HuH-7 (cell line): ENCODE measurements around the gene ABAT.
"Not testable (repeated sequence)": the region's sequence is repeated elsewhere in the genome, so short reads cannot be mapped to it uniquely, and the experiment has no call there.

Source experiments
- DNase-seq: peaks from one replicate; pipeline ENCODE4 v3.0.0; 2011; ENCODE audit warnings: low spot score

ABAT gene

DNA sequence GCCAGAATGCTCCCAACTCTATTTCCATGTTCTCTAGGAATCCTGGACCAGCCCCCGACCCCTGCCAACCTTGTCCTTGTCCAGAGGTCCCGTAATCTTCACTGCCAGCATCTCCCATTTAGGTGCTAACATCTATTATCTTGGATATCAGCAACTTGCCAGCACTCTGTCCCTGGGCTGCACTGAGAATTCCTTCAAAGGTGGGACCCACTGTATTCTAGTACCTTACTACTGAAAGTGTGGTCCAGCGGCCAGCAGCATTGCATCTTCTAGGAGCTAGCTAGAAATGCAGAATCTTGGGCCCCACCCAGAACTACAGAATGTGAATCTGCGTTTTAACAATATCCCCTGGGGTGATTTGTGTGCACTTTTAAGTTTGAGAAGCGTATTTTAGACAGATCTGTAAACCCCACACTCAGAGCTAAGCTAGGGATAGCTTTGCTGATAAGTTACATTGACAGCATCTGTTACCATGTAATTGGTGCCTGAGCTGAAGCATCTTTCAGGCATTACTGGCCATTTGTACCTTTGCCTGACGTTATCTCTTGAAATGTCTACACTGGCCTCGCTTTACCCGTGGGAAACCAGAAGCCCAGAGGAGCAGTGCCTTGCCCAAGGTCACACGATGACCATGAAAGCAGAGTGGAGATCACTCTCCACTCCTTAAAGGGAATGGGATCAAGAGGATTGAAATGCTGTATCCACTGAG lies 8.3 kb downstream of the ABAT start:
- DNase-seq = no peak

DNA sequence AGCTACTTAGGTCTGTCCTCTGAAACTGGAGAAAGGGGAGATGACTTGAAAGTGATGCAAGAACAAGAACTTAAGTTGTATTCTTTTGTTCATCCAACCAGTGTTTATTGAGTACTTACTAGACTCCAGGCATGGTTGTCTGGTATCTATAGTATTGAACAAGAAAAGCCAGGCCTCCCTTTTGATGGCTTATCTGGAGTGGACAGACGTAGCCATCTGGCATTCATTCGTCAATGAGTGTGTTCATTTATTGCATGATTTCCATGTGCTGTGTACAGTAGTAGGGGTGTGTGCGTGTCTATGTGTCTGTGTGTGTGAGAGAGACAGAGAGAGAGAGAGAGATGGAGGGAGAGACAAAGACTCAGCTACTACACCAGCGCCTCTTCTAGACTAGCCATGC lies 9.2 kb downstream of the ABAT start:
- DNase-seq = no peak

DNA sequence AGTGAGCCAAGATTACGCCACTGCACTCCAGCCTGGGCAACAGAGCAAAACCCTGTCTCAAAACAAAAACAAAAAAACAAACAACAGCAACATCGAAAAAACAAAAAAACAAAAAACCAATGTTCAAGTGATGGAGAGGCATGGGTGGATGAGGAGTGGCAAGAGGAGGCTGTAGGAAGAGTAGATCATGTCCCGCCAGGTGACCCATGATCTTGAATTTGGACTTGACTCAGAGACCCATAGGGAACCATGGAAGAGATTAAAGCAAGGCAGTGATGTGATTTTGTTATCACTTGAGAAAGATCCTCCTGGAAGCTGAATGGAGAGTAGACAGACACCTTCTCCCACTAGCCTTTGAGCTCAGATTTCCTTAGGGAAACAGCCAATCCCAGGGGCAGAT lies 11.2 kb downstream of the ABAT start:
- DNase-seq = no peak

DNA sequence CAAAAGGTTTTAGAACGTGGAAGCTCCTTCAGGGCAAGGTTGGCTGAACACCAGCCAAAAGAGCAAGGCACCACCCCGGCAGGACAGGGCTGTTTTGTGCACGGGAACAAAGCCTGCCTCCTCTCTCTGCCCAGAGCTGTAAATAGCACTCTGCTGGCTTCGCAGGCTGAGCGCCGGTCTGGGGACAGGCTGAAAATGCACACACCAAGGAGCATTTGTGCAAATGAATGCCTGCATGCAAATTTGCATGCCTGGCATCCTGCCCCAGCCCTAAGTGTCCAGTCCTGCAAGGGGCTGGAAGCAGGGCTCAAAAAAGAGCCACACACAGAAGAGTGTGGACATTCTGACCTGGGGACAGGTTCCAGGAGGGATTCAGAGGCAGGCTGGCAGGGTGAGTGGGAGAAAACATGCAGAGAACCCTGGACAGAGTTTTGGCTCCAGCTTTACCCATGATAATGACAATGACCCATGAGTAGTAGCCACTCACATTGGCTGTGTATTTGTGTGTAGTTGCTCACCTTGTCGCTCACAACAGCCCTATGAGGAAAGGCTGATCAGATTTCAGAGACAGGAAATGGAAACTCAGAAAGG lies 11.7 kb downstream of the ABAT start:
- DNase-seq = no peak

DNA sequence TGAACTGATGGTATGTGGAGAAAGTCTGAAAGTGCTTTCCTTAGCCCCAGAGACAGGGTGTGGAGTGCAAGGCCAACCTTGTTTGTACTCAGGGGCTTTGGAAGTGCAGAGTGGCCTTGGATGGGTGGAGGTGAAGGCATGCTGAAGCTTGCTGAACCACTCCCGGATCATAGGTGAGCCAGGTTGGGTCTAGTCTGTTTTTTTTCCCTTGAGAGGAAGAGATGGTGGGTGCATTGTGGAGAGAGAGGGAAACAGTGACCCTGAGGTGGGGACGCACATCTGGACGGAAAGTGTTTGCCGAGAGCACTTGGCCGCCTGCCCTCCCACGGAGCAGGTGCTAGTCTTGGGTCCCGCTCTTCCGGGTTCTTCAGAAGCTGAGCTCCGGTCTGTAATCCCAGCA lies 12.5 kb downstream of the ABAT start:
- no peak for DNase-seq

DNA sequence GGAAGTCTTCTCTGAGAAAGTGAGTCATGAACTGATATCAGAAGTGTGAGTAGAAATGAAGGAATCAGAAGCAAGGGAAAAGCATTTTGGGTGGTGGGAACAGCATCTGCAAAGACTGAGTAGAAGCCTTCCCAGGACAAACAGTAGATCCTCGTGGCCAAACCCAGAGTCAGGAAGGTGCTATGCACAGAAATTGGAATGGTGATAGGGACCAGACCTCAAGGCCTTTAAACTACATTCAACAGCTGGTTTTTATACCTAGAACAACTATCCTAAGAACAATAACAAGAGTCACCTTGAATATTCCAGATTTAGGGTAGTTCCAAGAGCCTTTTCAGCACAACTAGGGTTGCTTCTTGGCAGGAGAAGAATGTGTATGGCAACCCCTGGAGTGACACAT lies 15.3 kb downstream of the ABAT start:
- DNase-seq = no peak

DNA sequence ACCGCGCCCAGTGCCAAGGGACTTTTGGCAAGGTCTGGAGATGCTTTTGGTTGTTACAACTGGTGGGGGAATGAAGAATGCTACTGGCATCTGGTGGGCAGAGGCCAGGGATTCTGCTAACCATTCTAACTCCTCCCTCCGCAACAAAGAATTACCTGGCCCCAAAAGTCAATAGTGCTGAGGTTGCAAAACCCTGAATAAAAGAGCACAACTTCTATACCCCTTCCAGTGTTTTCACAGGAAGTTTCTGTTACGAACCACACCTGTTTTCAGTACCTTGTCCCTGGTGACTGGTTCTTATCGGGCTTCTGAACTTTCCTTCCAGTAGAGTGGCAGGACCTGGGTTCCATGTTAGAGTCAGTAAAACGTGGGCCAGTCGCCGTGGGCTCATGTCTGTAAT lies 17.3 kb downstream of the ABAT start:
- no peak for DNase-seq

DNA sequence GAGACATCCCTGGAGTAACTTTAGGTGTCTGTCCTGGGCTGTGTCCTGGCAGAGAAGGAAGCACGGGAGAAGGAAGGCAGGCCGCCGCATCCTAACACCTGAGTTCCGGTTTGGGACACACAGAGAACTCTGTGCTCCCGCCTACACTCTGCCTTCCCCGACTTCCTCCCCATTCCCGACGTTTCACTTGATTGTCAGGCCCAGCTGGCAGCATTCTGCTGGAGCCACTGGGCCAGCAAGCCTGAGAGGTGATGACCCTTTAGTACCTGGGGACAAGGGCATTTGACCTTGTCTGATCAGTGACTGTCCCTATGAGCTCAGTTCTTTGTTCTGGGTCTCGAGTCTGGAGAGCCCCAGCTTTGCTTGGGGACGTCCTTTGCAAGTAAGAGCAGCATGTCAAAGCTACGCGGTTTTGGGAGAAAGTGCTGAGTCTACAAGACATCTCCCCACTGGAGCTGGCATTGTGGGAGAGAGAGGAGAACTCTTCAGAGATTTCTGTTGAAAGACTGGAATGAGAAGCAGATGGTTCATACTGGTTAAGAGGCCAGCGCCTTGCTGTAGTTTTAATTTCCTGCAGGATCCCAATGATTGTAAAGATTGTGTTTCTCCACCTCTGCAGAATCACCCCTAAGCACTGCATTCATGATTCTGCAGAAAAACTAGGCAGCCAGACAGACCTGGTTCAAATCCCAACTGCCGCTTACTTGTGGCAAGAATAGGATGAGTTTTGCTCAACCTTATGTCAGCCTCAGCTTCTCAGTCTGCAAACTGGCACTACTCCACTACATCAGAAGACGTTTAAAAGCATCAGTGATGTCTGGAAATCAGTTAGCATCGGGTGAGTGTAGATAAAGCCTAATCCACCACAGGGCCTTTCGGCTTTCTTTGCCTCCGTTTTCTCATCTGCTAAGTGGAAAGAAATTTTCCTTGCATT lies 20.6 kb downstream of the ABAT start:
- no peak for DNase-seq

DNA sequence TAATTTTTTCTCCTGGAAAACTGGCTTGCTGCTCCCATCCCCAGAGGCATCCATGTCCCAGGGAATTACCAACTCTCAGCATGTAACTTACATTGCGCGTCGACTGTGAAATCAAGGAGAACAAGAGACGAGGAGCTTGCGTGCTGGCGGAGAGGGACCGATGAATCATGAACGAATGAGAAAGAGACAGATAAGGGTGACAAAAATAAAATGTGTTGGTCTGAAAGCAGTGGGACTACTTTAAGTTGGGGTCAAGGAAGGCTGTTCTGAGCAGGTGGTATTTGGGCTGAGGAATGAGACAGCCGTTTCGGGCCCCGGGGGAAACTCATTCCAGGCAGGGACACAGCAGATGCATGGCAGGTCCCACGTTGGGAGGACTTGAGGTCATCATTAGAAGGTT lies 22.5 kb downstream of the ABAT start:
- no peak for DNase-seq

DNA sequence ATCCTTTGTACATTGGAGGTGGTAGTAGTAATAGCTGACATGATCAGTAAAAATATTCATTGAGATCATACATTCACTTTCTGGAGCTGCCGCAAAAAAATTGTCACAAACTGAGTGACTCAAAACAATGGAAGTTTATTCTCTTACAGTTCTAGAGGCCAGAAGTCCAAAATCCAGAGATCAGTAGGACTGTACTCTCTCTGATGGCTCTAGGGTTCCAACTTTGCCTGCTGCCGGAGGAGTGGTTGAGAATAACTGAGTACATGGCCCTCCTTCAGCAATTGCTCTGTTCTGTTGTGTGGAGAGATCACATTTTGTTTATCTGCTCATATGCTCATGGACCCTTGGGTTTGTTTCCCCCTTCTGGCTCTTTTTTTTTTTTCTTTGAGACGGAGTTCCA lies 23.5 kb downstream of the ABAT start:
- DNase-seq = no peak

DNA sequence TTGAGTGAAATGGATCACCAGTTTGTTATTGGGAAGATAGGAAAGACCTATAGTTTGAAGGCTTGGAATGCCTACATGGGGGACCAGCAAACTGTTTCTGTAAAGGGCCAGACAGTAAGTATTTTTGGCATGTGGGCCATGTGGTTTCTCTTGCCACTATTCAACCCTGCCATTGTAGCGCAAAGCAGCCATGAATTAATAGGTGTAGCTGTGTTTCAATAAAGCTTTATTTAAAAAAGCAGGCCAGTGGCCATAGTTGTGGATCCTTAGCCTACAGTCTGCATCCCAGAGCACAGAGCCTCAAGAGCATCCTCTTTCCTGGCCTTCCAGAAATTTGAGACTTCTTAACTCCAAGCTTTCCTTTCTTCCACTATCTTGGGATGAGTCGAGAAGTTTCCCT lies 29.3 kb downstream of the ABAT start:
- DNase-seq = no peak

DNA sequence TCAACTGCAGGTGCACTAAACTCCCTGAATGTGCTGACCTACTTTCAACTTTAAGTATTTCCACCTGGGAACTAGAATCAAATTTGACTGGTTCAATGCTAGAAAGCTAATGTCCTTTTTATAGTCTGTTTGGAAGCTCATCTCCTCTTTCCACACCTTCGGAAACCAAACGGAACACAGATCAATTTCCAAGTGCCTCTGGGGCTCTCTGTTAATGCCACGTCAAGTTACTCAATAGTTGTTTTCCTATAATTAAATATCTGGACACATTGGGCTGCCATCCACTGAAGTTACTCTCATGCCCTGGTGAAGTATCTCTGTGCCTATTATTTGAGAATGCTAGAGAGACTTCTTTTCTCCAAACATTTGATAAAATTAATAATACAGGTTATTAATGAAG lies 29.7 kb downstream of the ABAT start:
- DNase-seq = no peak

DNA sequence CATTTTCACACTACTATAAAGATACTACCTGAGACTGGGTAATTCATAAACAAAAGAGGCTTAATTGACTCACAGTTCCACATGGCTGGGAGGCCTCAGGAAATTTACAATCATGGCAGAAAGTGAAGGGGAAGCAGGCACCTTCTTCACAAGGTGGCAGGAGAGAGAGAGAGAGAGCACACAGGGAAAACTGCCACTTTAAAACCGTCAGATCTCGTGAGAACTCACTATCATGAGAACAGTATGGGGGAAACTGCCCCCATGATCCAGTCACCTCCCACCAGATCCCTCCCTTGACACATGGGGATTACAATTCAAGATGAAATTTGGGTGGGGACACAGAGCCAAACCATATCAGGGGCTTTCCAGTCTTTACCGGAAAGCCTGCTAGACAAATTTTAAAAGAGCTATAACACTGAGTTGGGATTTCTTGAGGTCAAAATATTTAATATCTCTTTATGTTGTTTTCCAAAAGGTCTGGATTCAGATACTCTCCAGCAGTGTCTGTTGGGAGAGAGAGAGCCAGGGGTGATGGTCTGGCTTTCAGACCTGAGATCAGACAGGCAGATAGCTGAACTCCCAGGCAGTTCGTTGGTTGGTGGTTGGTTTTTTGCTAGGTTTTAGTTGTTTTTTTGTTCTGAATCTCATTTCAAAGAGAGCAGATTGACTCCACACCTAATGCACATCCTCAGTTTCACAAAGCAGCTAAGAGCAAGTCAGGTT lies 30.8 kb downstream of the ABAT start:
- not testable (repeated sequence) for DNase-seq

DNA sequence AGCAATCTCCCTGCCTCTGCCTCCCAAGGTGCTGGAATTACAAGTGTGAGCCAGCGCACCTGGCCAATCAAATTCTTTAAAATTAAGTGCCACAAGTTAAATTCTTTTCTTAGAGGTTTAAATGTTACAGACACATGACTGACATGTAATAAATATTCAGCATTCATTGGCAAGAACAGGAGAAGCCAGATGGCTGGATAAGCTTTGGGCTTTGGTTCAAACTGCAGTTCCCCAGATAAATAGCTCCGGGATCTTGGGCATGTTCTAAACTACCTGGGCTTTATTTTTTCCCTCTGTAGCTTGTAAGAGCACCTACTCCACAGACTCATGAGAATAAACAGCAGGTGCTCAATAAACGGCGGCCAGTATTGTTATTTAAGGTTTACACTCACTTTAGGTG lies 34.1 kb downstream of the ABAT start:
- no peak for DNase-seq

DNA sequence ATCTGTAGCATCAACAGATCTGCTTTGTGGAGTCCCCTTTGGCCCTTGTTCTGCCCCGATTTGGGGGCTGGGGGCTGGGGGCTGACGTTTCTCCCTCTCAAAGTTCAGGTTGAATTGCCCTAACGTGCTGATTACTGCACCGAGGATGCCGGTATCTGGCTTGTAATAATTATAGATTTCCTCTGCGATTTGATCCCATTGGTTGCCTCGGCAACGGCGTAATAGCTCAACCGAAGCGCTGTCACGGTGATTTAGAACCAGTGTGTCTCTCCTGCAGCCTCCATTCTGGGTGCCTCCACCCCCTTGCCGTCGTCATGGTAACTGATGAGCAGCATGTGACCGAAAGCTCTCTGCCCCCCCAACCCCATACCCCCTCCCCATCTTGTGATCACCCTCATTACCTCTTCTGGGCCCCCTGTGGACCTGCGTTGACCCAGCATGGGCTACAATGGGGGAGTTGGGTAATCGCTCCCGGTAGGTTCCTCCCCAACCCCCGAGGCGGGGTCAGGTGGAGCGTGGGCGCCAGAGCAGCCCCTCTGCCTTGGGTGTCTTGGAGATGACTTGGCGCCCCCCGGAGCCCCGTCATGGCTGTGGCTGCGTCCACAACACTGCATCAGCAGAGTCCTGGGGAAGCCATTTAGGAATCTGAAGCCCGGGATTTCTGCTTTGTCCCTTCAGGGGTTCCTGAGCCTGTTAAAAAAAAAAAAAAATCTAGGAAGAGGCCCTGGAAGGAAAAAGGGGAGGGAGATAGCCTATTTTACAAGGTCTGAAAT lies 38.4 kb downstream of the ABAT start:
- no peak for DNase-seq

DNA sequence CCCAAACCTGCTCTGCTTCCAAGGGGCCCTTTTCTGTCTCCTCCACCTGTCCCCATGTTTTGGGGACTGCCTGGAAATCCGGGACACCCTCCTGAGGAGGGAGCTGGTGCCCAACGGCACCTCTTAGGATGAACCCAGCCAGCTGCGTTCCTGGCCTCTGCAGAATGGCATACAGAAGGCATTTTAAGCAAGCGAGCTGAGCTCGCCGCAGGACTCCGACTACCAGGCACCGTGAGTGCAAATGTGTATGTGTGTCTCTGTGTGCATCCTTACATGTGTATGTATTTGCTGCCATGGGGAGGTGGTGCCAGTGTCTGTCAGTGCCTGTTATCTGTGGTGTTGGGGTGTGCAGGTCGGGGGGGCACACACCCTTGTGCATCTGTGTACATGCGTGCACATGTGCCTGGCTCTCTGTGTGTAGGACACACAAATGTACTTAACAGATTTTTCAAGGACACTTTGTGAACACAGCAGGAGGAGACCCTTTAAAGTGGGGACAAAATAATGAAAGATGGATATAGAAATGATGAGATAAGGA lies 39.3 kb downstream of the ABAT start:
- no peak for DNase-seq

DNA sequence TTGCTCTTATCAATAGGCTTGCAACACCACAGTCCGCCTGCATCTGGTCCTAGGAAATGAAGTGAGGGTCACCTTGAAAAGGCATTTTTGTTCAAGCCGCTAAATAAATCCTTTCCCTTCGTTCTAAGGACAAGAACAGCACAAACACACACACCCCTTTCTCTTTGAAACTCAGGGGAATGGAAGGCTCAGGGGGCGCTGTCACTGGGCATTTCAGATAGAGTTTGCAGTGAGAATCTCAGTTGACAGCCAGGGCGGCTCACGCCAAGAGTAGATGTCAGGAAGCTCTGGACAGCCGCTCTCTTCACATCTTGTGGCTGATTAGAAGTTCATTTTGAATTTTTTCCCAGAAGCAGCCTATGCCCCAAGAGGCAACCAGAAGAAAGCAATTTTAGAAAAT lies 39.8 kb downstream of the ABAT start:
- DNase-seq = no peak

DNA sequence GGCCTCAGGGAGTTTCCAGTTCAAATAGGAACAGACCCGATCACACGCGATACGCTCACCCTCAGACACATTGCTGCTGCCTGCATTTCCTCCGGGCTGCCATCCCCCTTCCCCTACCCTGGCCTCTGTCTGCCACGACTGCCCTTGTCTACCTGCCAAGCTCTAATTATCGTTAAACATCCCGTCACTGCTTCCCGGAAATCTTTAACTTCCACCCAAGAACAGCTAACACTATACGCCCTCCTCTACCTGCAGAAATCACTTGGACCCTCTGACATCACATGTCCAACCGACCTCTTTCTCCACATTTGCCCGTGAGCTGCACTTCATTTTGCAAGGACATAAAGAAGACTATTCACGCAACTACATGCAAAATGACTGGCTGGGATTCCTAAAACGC lies 40.4 kb downstream of the ABAT start:
- no peak for DNase-seq

DNA sequence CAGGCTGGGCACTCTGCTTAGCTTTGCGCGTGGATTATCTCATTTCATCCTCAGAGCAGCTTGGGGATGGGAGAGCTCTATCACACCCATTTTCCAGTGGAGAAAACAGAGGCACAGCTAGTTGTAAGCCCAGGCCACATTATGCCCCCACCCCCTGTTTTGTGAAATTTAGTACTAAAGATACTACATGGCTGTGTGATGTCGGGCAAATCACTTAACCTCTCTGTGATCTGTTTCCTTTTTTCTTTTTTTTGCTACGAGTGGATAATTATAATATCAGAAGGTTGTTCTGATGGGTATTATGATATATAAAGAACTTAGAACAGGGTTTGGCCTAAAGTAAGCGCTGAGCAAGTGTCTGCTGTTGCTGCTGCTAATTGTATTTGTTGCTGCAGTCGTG lies 41.6 kb downstream of the ABAT start:
- no peak for DNase-seq

DNA sequence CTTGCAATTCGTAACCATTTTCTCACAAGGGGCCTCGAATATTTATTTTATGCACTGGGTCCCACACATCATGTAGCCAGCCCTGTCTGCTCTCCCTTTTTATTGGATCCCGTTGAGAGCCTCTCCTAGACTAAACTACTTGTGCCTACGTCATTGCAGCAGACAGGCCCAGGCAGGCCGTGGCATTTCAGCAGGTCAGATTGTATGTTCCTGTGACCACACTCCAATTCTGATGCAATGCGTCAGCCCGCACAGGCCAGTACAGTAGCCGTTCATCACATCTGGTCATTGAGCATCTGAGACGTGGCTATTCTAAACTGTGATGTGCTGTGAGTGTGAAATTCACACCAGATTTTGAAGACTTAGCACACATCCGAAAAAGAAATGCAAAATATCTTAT lies 42.2 kb downstream of the ABAT start:
- no peak for DNase-seq

DNA sequence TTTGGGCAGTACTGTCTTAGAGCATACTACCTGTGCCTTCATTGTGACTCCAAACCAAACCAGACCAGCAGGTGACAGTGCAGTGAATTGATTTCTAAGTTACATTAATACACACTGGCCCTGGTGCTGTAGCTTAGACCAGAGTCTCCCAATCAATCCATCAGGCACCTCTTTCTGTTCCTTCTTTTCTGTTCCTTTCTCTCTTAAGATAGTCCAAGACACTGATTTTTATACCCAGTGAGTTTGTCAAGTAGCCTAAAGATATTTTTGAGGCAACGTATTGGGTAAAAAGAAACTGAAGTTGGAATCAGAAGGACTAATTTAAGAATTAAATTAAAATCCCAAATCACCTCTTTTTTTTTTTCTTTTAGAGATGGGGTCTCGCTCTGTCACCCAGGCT lies 43.1 kb downstream of the ABAT start:
- DNase-seq = no peak
